ENCODE data around the gene NMNAT2. TPM values are rescaled to one million over a fixed set of nuclear protein-coding genes. Genes with fewer than 3 reads are reported as not detected.

Gene NMNAT2
- 0.53 and 1.4 TPM in 2 replicates for total RNA-seq

DNA sequence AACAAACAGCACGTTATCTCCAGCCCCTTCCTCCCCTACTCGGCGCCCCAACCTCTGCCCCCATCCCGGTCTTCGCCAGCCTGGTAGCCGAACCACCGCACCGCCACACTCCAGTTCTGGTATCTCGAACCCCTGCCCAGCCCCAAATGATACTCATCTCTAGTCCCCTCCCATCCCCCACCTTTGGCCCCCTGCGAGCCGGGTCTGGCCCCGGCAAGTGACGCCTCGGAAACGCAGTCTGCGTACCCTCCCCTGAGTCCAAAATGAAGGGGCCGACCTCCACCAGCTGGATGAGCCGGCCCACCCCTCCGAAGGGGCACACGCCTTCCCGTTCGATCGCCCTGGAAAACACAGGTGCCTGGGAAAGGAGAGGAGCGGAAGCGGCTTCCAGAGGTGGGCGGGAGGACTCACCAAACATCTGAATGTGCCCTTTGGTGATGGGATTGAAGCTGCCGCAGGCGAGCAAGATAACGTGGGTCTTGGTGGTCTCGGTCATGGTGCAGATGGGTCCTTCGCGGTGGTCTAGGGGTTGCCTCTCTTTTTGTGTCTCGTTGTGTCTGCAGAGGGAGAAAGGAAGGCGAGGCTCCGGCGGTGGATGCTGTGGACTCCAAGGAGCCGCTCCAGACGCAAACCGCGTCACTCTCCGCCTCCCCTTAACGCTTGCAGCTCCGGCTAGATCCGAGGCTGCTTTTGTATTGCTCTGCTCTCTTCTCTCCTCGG lies at the start of gene NMNAT2:
NMNAT2 (minus strand) TSS at position 609 of the 720 bp plus-strand sequence; CDS start at position 496, 113 bp downstream.

Other genes with a start within 250 kb of the NMNAT2 start
- gene LAMC2, start 232.1 kb downstream of the NMNAT2 start, total RNA-seq = 0.58 and 1.6 TPM in 2 replicates
- 17.0 and 20.2 TPM in 2 replicates for gene SMG7, start 54.1 kb upstream of the NMNAT2 start, total RNA-seq
- not detected in 2 replicates for gene NCF2, start 172.1 kb upstream of the NMNAT2 start, total RNA-seq
- gene ARPC5, start 217.4 kb upstream of the NMNAT2 start, total RNA-seq = 183 and 255 TPM in 2 replicates
- gene APOBEC4, start 234.9 kb upstream of the NMNAT2 start, total RNA-seq = not detected in 2 replicates